ENCODE measurements around the gene SLC4A9. TPM values are rescaled to one million over a fixed set of nuclear protein-coding genes. Genes with fewer than 3 reads are reported as not detected.
A peak's percentile ranks its signal among the peaks of the same experiment; 100 is the strongest.

The SLC4A9 gene
- total RNA-seq, 4 donors from 2014 or later: 0.10 to 1.4 (median 0.38) TPM; not detected in 1

GRCh38 chr5:140363631-140364471, 3.9 kb downstream of the SLC4A9 start:
- H3K4me3 ChIP-seq (ENCODE audit: low read depth, poor library complexity, severe bottlenecking): no peak overlapping the region
- 62 to 66% methylated on average over 17 to 19 of the region's 20 CpGs for WGBS, 2 donors
- TF ChIP-seq POLR2A (IDR thresholded peaks at IDR 0.05): no peak
- TF ChIP-seq CTCF (IDR thresholded peaks at IDR 0.05): no peak
- intact Hi-C loops (cut with DNase I; ENCODE audit: low total_unique reads): loop anchor here (10.0 kb wide), 1 partner anchor 271 kb away; the partner anchor contains the start of genes CD14 and TMCO6
- DNase-seq (ENCODE audit: low spot score in 2 of 2): peak in 1 of 2 donors; percentile 76

GRCh38 chr5:140364472-140364765, 4.4 kb downstream of the SLC4A9 start:
- no peak overlapping the region for H3K4me3 ChIP-seq (ENCODE audit: low read depth, poor library complexity, severe bottlenecking)
- WGBS, 2 donors: 93 to 97% methylated on average over 3 of the region's 3 CpGs
- no peak for TF ChIP-seq CTCF (IDR thresholded peaks at IDR 0.05)
- no peak for TF ChIP-seq POLR2A (IDR thresholded peaks at IDR 0.05)
- intact Hi-C loops (cut with DNase I; ENCODE audit: low total_unique reads): loop anchor here (10.0 kb wide), 1 partner anchor 270 kb away; the partner anchor contains the start of genes CD14 and TMCO6
- no peak for DNase-seq (ENCODE audit: low spot score in 2 of 2)

GRCh38 chr5:140365282-140365681, 5.3 kb downstream of the SLC4A9 start:
- H3K4me3 ChIP-seq (ENCODE audit: low read depth, poor library complexity, severe bottlenecking): no peak overlapping the region
- DNase-seq (ENCODE audit: low spot score in 2 of 2): no peak
- 51 to 52% methylated on average over 3 of the region's 3 CpGs for WGBS, 2 donors
- intact Hi-C loops (cut with DNase I; ENCODE audit: low total_unique reads): loop anchor here (10.0 kb wide), 1 partner anchor 270 kb away; the partner anchor contains the start of genes CD14 and TMCO6
- TF ChIP-seq POLR2A (IDR thresholded peaks at IDR 0.05): no peak
- no peak for TF ChIP-seq CTCF (IDR thresholded peaks at IDR 0.05)

GRCh38 chr5:140365941-140366340, 5.9 kb downstream of the SLC4A9 start:
- peak in 1 of 2 donors; percentile 71 for DNase-seq (ENCODE audit: low spot score in 2 of 2)
- no peak overlapping the region for H3K4me3 ChIP-seq (ENCODE audit: low read depth, poor library complexity, severe bottlenecking)
- TF ChIP-seq POLR2A (IDR thresholded peaks at IDR 0.05) (no peak), CTCF (IDR thresholded peaks at IDR 0.05) (no peak)
- intact Hi-C loops (cut with DNase I; ENCODE audit: low total_unique reads): loop anchor here (10.0 kb wide), 1 partner anchor 269 kb away; the partner anchor contains the start of genes CD14 and TMCO6
- 92 to 93% methylated on average over 4 of the region's 4 CpGs for WGBS, 2 donors

- WGBS, 2 donors: 36 to 59% methylated on average over 7 of the region's 7 CpGs
- intact Hi-C loops (cut with DNase I; ENCODE audit: low total_unique reads): loop anchor here (10.0 kb wide), 1 partner anchor 268 kb away; the partner anchor contains the start of genes CD14 and TMCO6
- DNase-seq (ENCODE audit: low spot score in 2 of 2): peak in 1 of 2 donors; percentile 71
- no peak for TF ChIP-seq POLR2A (IDR thresholded peaks at IDR 0.05)
- TF ChIP-seq CTCF (IDR thresholded peaks at IDR 0.05): no peak
- H3K4me3 ChIP-seq (ENCODE audit: low read depth, poor library complexity, severe bottlenecking): no peak overlapping the region
These were observed 6.7 kb downstream of the SLC4A9 start for GRCh38 chr5:140366589-140367255.

Data from lower leg skin (tissue), 4 donors.